Measurements from ENCODE around the gene TRIM40.

TRIM40 gene

GRCh38 chr6:30157999-30158398 is 22.1 kb downstream of the TRIM40 start:
- no peak for TF ChIP-seq CTCF (IDR thresholded peaks at IDR 0.05; ENCODE audit: control insufficient read depth, insufficient read depth, low read depth, low read length, missing control alignments)
- DNase-seq (ENCODE audit: low read depth) = no peak
- H3K4me3 ChIP-seq (ENCODE audit: control insufficient read depth, low read depth, low read length) = no peak overlapping the region

- no peak for DNase-seq (ENCODE audit: low read depth)
- no peak overlapping the region for H3K4me3 ChIP-seq (ENCODE audit: control insufficient read depth, low read depth, low read length)
- no peak for TF ChIP-seq CTCF (IDR thresholded peaks at IDR 0.05; ENCODE audit: control insufficient read depth, insufficient read depth, low read depth, low read length, missing control alignments)
These were observed 22.6 kb downstream of the TRIM40 start for GRCh38 chr6:30158475-30159040.

- no peak for DNase-seq (ENCODE audit: low read depth)
- no peak for TF ChIP-seq CTCF (IDR thresholded peaks at IDR 0.05; ENCODE audit: control insufficient read depth, insufficient read depth, low read depth, low read length, missing control alignments)
- no peak overlapping the region for H3K4me3 ChIP-seq (ENCODE audit: control insufficient read depth, low read depth, low read length)
These were observed 24.3 kb downstream of the TRIM40 start for GRCh38 chr6:30160008-30160784.

GRCh38 chr6:30160785-30161531 is 25.0 kb downstream of the TRIM40 start, which contains the start of gene TRIM10:
Gene TRIM10, minus strand, starts transcription at chr6:30161211. Its CDS starts 353 bp downstream, at chr6:30160858.
- no peak for TF ChIP-seq CTCF (IDR thresholded peaks at IDR 0.05; ENCODE audit: control insufficient read depth, insufficient read depth, low read depth, low read length, missing control alignments)
- no peak for DNase-seq (ENCODE audit: low read depth)
- H3K4me3 ChIP-seq (ENCODE audit: control insufficient read depth, low read depth, low read length) = no peak within 1 kb of the TSS

- no peak overlapping the region for H3K4me3 ChIP-seq (ENCODE audit: control insufficient read depth, low read depth, low read length)
- no peak for DNase-seq (ENCODE audit: low read depth)
- TF ChIP-seq CTCF (IDR thresholded peaks at IDR 0.05; ENCODE audit: control insufficient read depth, insufficient read depth, low read depth, low read length, missing control alignments) = no peak
These were observed 26.5 kb downstream of the TRIM40 start for GRCh38 chr6:30162265-30163089.
